ENCODE measurements around the gene RAB27B.

Gene RAB27B

GRCh38 chr18:54830260-54830659 is 2.0 kb downstream of the RAB27B start:
- ChIA-PET POLR2A (no interaction called here), CTCF (no interaction called here)
- peaks cover 5% of the 10 kb centered on the region; the same call in 1 of the 2 replicates for H3K4me1 ChIP-seq (ENCODE audit: control insufficient read depth, insufficient read depth, low read length)
- H3K27ac ChIP-seq (ENCODE audit: extremely low read depth, low read depth, low read length): no peak overlapping the region
- no peaks in the 10 kb centered on the region for H3K36me3 ChIP-seq (ENCODE audit: control insufficient read depth in 2 of 2, insufficient read depth in 1 of 2, low read length in 2 of 2)
- no peak overlapping the region for H3K4me3 ChIP-seq (ENCODE audit: low read depth, low read length)
- no peaks in the 10 kb centered on the region for H3K9me3 ChIP-seq (ENCODE audit: control insufficient read depth, insufficient read depth, low read depth, low read length)
- no peak for TF ChIP-seq ZNF571 (tag by site-specific recombination; IDR thresholded peaks at IDR 0.05)
- TF ChIP-seq ZNF138 (tag by site-specific recombination; IDR thresholded peaks at IDR 0.05; ENCODE audit: borderline replicate concordance): no peak
- no peak for TF ChIP-seq ZNF629 (tag by site-specific recombination; IDR thresholded peaks at IDR 0.05)
- TF ChIP-seq ZNF16 (tag by site-specific recombination; IDR thresholded peaks at IDR 0.05; ENCODE audit: low read depth): no peak

- Histone ChIP-seq H3K4me1 (ENCODE audit: control insufficient read depth, insufficient read depth, low read length) (peaks cover 7% of the 10 kb centered on the region), H3K4me3 (ENCODE audit: low read depth, low read length) (no peak overlapping the region), H3K9me3 (ENCODE audit: control insufficient read depth, insufficient read depth, low read depth, low read length) (no peaks in the 10 kb centered on the region), H3K36me3 (ENCODE audit: control insufficient read depth in 2 of 2, insufficient read depth in 1 of 2, low read length in 2 of 2) (no peaks in the 10 kb centered on the region), H3K27ac (ENCODE audit: extremely low read depth, low read depth, low read length) (no peak overlapping the region)
- CTCF ChIA-PET: no interaction called here
- POLR2A ChIA-PET: no interaction called here
- TF ChIP-seq ZNF558 (tag by site-specific recombination; IDR thresholded peaks at IDR 0.05): no peak
- no peak for TF ChIP-seq YY1 (tag by site-specific recombination; IDR thresholded peaks at IDR 0.05)
- TF ChIP-seq ZNF366 (tag by site-specific recombination; conservative IDR thresholded peaks at IDR 0.05): no peak
- TF ChIP-seq ZNF24 (tag by site-specific recombination; IDR thresholded peaks at IDR 0.05): no peak
- TF ChIP-seq KLF9 (tag by site-specific recombination; IDR thresholded peaks at IDR 0.05; ENCODE audit: low read depth): no peak
- no peak for TF ChIP-seq GLIS1 (tag by site-specific recombination; IDR thresholded peaks at IDR 0.05)
- no peak for TF ChIP-seq FEZF1 (tag by site-specific recombination; IDR thresholded peaks at IDR 0.05)
- no peak for TF ChIP-seq ZNF426 (tag by site-specific recombination; IDR thresholded peaks at IDR 0.05)
- TF ChIP-seq ZSCAN30 (tag by site-specific recombination; IDR thresholded peaks at IDR 0.05): no peak
- no peak for TF ChIP-seq KLF17 (tag by site-specific recombination; IDR thresholded peaks at IDR 0.05)
- no peak for TF ChIP-seq ZNF335 (tag by site-specific recombination; conservative IDR thresholded peaks at IDR 0.05)
- TF ChIP-seq ZNF148 (tag by site-specific recombination; IDR thresholded peaks at IDR 0.05; ENCODE audit: borderline replicate concordance): no peak
Observed at GRCh38 chr18:54830866-54831265, 2.6 kb downstream of the RAB27B start.

GRCh38 chr18:54835944-54836343 is 7.7 kb downstream of the RAB27B start:
- ChIA-PET POLR2A (no interaction called here), CTCF (no interaction called here)
- Histone ChIP-seq H3K36me3 (ENCODE audit: control insufficient read depth in 2 of 2, insufficient read depth in 1 of 2, low read length in 2 of 2) (no peaks in the 10 kb centered on the region), H3K4me1 (ENCODE audit: control insufficient read depth, insufficient read depth, low read length) (peaks cover 6% of the 10 kb centered on the region; the same call in 1 of the 2 replicates), H3K4me3 (ENCODE audit: low read depth, low read length) (no peak overlapping the region), H3K9me3 (ENCODE audit: control insufficient read depth, insufficient read depth, low read depth, low read length) (no peaks in the 10 kb centered on the region), H3K27ac (ENCODE audit: extremely low read depth, low read depth, low read length) (no peak overlapping the region)
- no peak for TF ChIP-seq ELK4 (IDR thresholded peaks at IDR 0.05; ENCODE audit: borderline replicate concordance, low read depth, low read length)
- no peak for TF ChIP-seq HOXD13 (CRISPR knock-in tag; IDR thresholded peaks at IDR 0.05; ENCODE audit: borderline replicate concordance)
- no peak for TF ChIP-seq BCL6B (tag by site-specific recombination; IDR thresholded peaks at IDR 0.05)
- TF ChIP-seq ZNF704 (tag by site-specific recombination; IDR thresholded peaks at IDR 0.05): no peak
- TF ChIP-seq YY1 (tag by site-specific recombination; IDR thresholded peaks at IDR 0.05): no peak
- no peak for TF ChIP-seq ZNF24 (tag by site-specific recombination; IDR thresholded peaks at IDR 0.05)
- TF ChIP-seq ZFHX2 (tag by site-specific recombination; conservative IDR thresholded peaks at IDR 0.05): no peak

Measured in HEK293 (cell line).